CD14-positive monocyte (primary cell): Measurements from ENCODE around the gene KMT2D. TPM values are rescaled to one million over a fixed set of nuclear protein-coding genes. Genes with fewer than 3 reads are reported as not detected.
A peak's percentile ranks its signal among the peaks of the same experiment; 100 is the strongest.

Source experiments
- DNase-seq, 3 donors: peaks; one replicate each; pipeline ENCODE4 v3.0.0-alpha.2; 2011 to 2022
- H2AFZ ChIP-seq: 2 replicates; pipeline ENCODE4 v1.6.0; 2012; ENCODE audit warnings: mild to moderate bottlenecking, low read depth, low read length, inconsistent platforms; ENCODE audit not compliant: insufficient read depth, poor library complexity, severe bottlenecking
- H3K27ac ChIP-seq, 2 donors: 1 replicate in 1 of 2; 2 replicates in 1 of 2; pipeline ENCODE4 v1.5.1; 2012 to 2013; ENCODE audit warnings: low read length in 2 of 2, control low read depth in 1 of 2, inconsistent platforms in 1 of 2, low read depth in 1 of 2, mild to moderate bottlenecking in 1 of 2
- H3K27me3 ChIP-seq, 2 donors: one replicate each; pipeline versions ENCODE4 v1.6.0 to v1.6.1; 2011 to 2013; ENCODE audit warnings: low read length in 2 of 2; ENCODE audit not compliant: control insufficient read depth in 2 of 2, insufficient read depth in 2 of 2
- H3K36me3 ChIP-seq, 2 donors: replicated peaks in 1 of 2; 1 replicate in 1 of 2; 2 replicates in 1 of 2; pipeline versions ENCODE4 v1.5.1 to v1.6.1; 2012 to 2013; ENCODE audit warnings: low read length in 2 of 2, control low read depth in 1 of 2, inconsistent platforms in 1 of 2, mild to moderate bottlenecking in 1 of 2; ENCODE audit not compliant: insufficient read depth in 2 of 2, control insufficient read depth in 1 of 2
- H3K4me1 ChIP-seq, 2 donors: 1 replicate in 1 of 2; 2 replicates in 1 of 2; pipeline versions ENCODE4 v1.5.1 to v1.6.1; 2012 to 2013; ENCODE audit warnings: low read length in 2 of 2, control low read depth in 1 of 2, inconsistent platforms in 1 of 2, mild to moderate bottlenecking in 1 of 2, moderate library complexity in 1 of 2; ENCODE audit not compliant: insufficient read depth in 2 of 2, control insufficient read depth in 1 of 2
- H3K4me2 ChIP-seq: replicated peaks from 2 replicates; pipeline ENCODE3; 2012; ENCODE audit warnings: low read length, moderate library complexity, mild to moderate bottlenecking; ENCODE audit not compliant: poor library complexity, severe bottlenecking; ENCODE audit errors: extremely low read depth
- H3K4me3 ChIP-seq, 3 experiments: fragments of 200-600 bp in 1 of 3; sonication (generic) in 1 of 3; replicated peaks in 1 of 3; 1 replicate in 2 of 3; 2 replicates in 1 of 3; pipeline ENCODE4 v1.5.1; 2011 to 2013; ENCODE audit warnings: low read length in 3 of 3, mild to moderate bottlenecking in 3 of 3, control low read depth in 2 of 3, low read depth in 2 of 3, inconsistent platforms in 1 of 3, moderate library complexity in 1 of 3
- H3K79me2 ChIP-seq: 2 replicates; pipeline ENCODE4 v1.6.0; 2012; ENCODE audit warnings: mild to moderate bottlenecking, control low read depth, inconsistent platforms, low read length, moderate library complexity; ENCODE audit not compliant: insufficient read depth
- H3K9ac ChIP-seq: 2 replicates; pipeline ENCODE4 v1.6.0; 2017; ENCODE audit warnings: low read length, mild to moderate bottlenecking; ENCODE audit not compliant: insufficient read depth, poor library complexity, severe bottlenecking
- H3K9me3 ChIP-seq, 2 donors: replicated peaks in 1 of 2; 1 replicate in 1 of 2; 2 replicates in 1 of 2; pipeline versions ENCODE4 v1.5.1 to v1.6.1; 2012 to 2013; ENCODE audit warnings: low read length in 2 of 2, control low read depth in 1 of 2; ENCODE audit not compliant: control insufficient read depth in 1 of 2, insufficient read depth in 1 of 2
- H4K20me1 ChIP-seq: 2 replicates; pipeline ENCODE4 v1.6.0; 2012; ENCODE audit warnings: mild to moderate bottlenecking, low read length, control low read depth, moderate library complexity; ENCODE audit not compliant: insufficient read depth
- H3K27ac Mint-ChIP-seq, 7 donors: one replicate each; pipeline ENCODE4 v1.8.0; 2020; ENCODE audit warnings: mild to moderate bottlenecking in 7 of 7, mixed read lengths in 7 of 7, moderate library complexity in 6 of 7, inconsistent platforms in 2 of 7
- H3K27me3 Mint-ChIP-seq, 3 donors: one replicate each; pipeline ENCODE4 v1.8.0; 2021 to 2022; ENCODE audit warnings: low read depth in 3 of 3, mild to moderate bottlenecking in 3 of 3, mixed read lengths in 3 of 3, moderate library complexity in 3 of 3, inconsistent platforms in 1 of 3
- H3K36me3 Mint-ChIP-seq, 2 donors: one replicate each; pipeline ENCODE4 v1.8.0; 2020; ENCODE audit warnings: mixed read lengths in 2 of 2, inconsistent platforms in 1 of 2, mild to moderate bottlenecking in 1 of 2
- H3K4me1 Mint-ChIP-seq: one replicate; pipeline ENCODE4 v1.8.0; 2020; ENCODE audit warnings: mild to moderate bottlenecking, mixed read lengths
- H3K4me3 Mint-ChIP-seq, 2 donors: one replicate each; pipeline ENCODE4 v1.8.0; 2020; ENCODE audit warnings: mild to moderate bottlenecking in 2 of 2, mixed read lengths in 2 of 2, moderate library complexity in 1 of 2
- H3K9me3 Mint-ChIP-seq, 7 donors: one replicate each; pipeline ENCODE4 v1.8.0; 2020 to 2022; ENCODE audit warnings: mixed read lengths in 7 of 7, mild to moderate bottlenecking in 6 of 7, moderate library complexity in 6 of 7, inconsistent platforms in 2 of 7
- WGBS: methylation state at CpG from one replicate; pipeline ENCODE4 v1.1.5; 2013; ENCODE audit warnings: missing lambda C conversion rate; ENCODE audit not compliant: insufficient coverage; 5-methylcytosine and 5-hydroxymethylcytosine counted together
- intact Hi-C, 2 donors: fragments of 100-400 bp; cut with micrococcal nuclease; formaldehyde crosslinking; loops; one replicate each; pipeline versions ENCODE4 v1.15.0 to v1.15.1; 2023
- polyA plus RNA-seq, 3 donors: library from polyadenylated mRNA; depleted of rRNA in 1 of 3; unstranded in 2 of 3; stranded (reverse) in 1 of 3; fragments of 300-500 nt in 2 of 3; fragments of >200 nt in 1 of 3; fragmentation: Illumina TruSeq in 2 of 3; gene quantifications; 1 replicate in 2 of 3; 2 replicates in 1 of 3; pipeline ENCODE4 v1.2.3, GENCODE V29; 2012 to 2021
- TF ChIP-seq, protein P1 (sequence below): fragments of 200-600 bp; IDR thresholded peaks from one replicate; pipeline ENCODE4 v1.8.0; 2022; ENCODE audit warnings: antibody characterized with exemption, mild to moderate bottlenecking

Gene KMT2D
- polyA plus RNA-seq, 3 donors = 1.2 to 66.9 (median 2.7) TPM

DNA sequence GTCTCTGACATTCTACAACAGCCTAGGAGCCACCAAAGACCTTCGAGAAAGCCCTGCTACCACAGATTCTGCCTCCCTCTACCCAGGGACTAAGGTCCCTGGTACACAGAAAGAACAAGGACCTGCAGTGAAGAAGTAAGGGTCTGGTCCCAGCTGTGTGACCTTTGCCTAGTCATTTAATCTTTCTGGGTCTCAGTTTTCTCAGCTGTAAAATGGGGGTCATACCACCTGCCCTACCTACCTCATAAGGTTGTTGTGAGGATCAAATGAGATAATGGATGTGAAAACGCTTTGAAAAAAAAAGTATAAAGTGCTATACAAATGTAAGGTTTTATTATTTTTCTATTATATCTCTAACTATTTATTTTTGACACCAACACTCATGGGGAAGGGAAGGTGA is 36.8 kb downstream of the KMT2D start:
- Mint-ChIP-seq H3K4me3 (no peak overlapping the region), H3K36me3 (peaks cover 69 to 79% of the 10 kb centered on the region in 2 donors), H3K4me1 (peaks cover 23% of the 10 kb centered on the region), H3K27me3 (peaks cover 0 to 1% (median 0%) of the 10 kb centered on the region in 3 donors), H3K27ac (peak overlapping the region in 1 of 7 donors; percentile 3), H3K9me3 (peaks cover 0 to 2% (median 0%) of the 10 kb centered on the region in 7 donors)
- no CpG with 5 or more reads among the region's 2 CpGs for WGBS
- H3K9ac ChIP-seq = no peak overlapping the region
- no peak overlapping the region for H3K4me3 ChIP-seq
- H3K27me3 ChIP-seq = no peaks in the 10 kb centered on the region
- H3K9me3 ChIP-seq = no peaks in the 10 kb centered on the region
- TF ChIP-seq, protein P1, sequence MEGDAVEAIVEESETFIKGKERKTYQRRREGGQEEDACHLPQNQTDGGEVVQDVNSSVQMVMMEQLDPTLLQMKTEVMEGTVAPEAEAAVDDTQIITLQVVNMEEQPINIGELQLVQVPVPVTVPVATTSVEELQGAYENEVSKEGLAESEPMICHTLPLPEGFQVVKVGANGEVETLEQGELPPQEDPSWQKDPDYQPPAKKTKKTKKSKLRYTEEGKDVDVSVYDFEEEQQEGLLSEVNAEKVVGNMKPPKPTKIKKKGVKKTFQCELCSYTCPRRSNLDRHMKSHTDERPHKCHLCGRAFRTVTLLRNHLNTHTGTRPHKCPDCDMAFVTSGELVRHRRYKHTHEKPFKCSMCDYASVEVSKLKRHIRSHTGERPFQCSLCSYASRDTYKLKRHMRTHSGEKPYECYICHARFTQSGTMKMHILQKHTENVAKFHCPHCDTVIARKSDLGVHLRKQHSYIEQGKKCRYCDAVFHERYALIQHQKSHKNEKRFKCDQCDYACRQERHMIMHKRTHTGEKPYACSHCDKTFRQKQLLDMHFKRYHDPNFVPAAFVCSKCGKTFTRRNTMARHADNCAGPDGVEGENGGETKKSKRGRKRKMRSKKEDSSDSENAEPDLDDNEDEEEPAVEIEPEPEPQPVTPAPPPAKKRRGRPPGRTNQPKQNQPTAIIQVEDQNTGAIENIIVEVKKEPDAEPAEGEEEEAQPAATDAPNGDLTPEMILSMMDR = no peak
- intact Hi-C loops = no loop called here
- no peak overlapping the region for H3K4me2 ChIP-seq
- H2AFZ ChIP-seq = no peak overlapping the region
- DNase-seq = no peak
- H3K4me1 ChIP-seq = peaks cover 15 to 16% of the 10 kb centered on the region in 2 donors
- peaks cover 47% of the 10 kb centered on the region for H4K20me1 ChIP-seq
- H3K79me2 ChIP-seq = peaks cover 16% of the 10 kb centered on the region
- peak overlapping the region in 1 of 2 donors; percentile 9 for H3K27ac ChIP-seq
- peaks cover 80 to 83% of the 10 kb centered on the region in 2 donors for H3K36me3 ChIP-seq

DNA sequence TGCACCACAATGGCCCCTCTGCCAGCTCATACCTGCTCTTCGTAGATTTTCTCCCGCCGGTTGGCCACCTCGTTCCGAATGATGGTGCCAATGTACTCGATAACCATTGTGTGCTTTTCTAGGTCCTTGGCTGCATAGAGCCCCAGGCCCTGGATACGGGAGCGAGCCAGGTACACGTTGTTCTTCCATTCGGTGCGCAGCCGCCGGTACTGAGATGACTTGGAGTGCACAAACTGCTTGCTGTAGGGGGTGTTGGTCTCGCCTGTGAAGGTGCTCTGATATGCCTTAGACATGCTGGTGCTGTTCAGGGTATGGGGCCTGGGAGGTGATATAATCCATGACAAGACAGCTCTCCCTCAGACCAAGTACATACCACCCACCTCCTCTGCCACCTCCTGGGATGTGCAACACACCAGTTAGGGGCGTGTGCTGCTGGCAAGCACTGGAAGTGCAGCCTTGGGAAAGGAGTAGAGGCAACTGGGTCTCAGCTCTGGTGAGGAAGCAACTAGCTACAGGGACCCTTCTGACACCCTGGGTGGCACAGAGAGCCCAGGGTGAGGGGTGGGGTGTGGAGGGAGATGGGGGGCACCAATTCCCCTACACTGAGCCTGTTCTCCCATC is 37.9 kb downstream of the KMT2D start:
- Mint-ChIP-seq H3K36me3 (peaks cover 58 to 68% of the 10 kb centered on the region in 2 donors), H3K9me3 (peaks cover 0 to 2% (median 0%) of the 10 kb centered on the region in 7 donors), H3K27ac (peak overlapping the region in 5 of 7 donors; percentile 4 to 75 (median 33)), H3K4me3 (no peak overlapping the region), H3K4me1 (peaks cover 17% of the 10 kb centered on the region), H3K27me3 (peaks cover 0 to 1% (median 0%) of the 10 kb centered on the region in 3 donors)
- H3K79me2 ChIP-seq = peaks cover 19% of the 10 kb centered on the region
- DNase-seq = no peak
- H3K36me3 ChIP-seq = peaks cover 68 to 71% of the 10 kb centered on the region in 2 donors
- H3K4me1 ChIP-seq = peaks cover 20 to 21% of the 10 kb centered on the region in 2 donors
- TF ChIP-seq, protein P1 = no peak
- H4K20me1 ChIP-seq = peaks cover 35% of the 10 kb centered on the region
- no peak overlapping the region for H3K9ac ChIP-seq
- peak overlapping the region in 1 of 2 donors; percentile 100 for H3K27ac ChIP-seq
- no peak overlapping the region for H2AFZ ChIP-seq
- H3K9me3 ChIP-seq = no peaks in the 10 kb centered on the region
- H3K4me3 ChIP-seq = no peak overlapping the region
- no peaks in the 10 kb centered on the region for H3K27me3 ChIP-seq
- 98% methylated on average over 14 of the region's 15 CpGs for WGBS
- intact Hi-C loops = no loop called here
- no peak overlapping the region for H3K4me2 ChIP-seq
